Mesendoderm (in vitro differentiated cells): ENCODE results near the gene LRFN2.
A peak's percentile ranks its signal among the peaks of the same experiment; 100 is the strongest.

ENCODE experiments used
- DNase-seq: peaks from one replicate; pipeline ENCODE4 v3.0.0; 2013
- H2AK5ac ChIP-seq: 2 replicates; pipeline ENCODE4 v1.6.1; 2013; ENCODE audit warnings: low read length, inconsistent platforms
- H2BK120ac ChIP-seq: 2 replicates; pipeline ENCODE4 v1.6.1; 2013; ENCODE audit warnings: low read depth, mild to moderate bottlenecking, low read length, moderate library complexity, mixed read lengths
- H2BK15ac ChIP-seq: replicated peaks from 2 replicates; pipeline ENCODE4 v1.6.1; 2013; ENCODE audit warnings: low read depth, mild to moderate bottlenecking, moderate library complexity
- H2BK5ac ChIP-seq: 2 replicates; pipeline ENCODE4 v1.6.1; 2013; ENCODE audit warnings: low read length, inconsistent platforms
- H3K18ac ChIP-seq: 2 replicates; pipeline ENCODE4 v1.6.1; 2013; ENCODE audit warnings: mild to moderate bottlenecking, low read length, mixed read lengths
- H3K23ac ChIP-seq: one replicate; pipeline ENCODE4 v1.6.1; 2013; ENCODE audit warnings: low read length
- H3K27ac ChIP-seq: 2 replicates; pipeline ENCODE4 v1.5.1; 2013; ENCODE audit warnings: low read depth, mild to moderate bottlenecking, inconsistent platforms, low read length, moderate library complexity
- H3K27me3 ChIP-seq: 2 replicates; pipeline ENCODE4 v1.6.1; 2013; ENCODE audit warnings: low read length, control low read depth, mild to moderate bottlenecking, inconsistent platforms; ENCODE audit not compliant: insufficient read depth, poor library complexity
- H3K36me3 ChIP-seq: 2 replicates; pipeline ENCODE4 v1.6.1; 2013; ENCODE audit warnings: low read length, inconsistent platforms; ENCODE audit not compliant: control insufficient read depth, insufficient read depth
- H3K4ac ChIP-seq: one replicate; pipeline ENCODE4 v1.6.1; 2013; ENCODE audit warnings: low read depth, mild to moderate bottlenecking, low read length, moderate library complexity
- H3K4me1 ChIP-seq: 2 replicates; pipeline ENCODE4 v1.6.1; 2013; ENCODE audit warnings: low read depth, low read length, inconsistent platforms; ENCODE audit not compliant: control insufficient read depth
- H3K4me2 ChIP-seq: 2 replicates; pipeline ENCODE4 v1.6.1; 2013; ENCODE audit warnings: low read length
- H3K4me3 ChIP-seq: 2 replicates; pipeline ENCODE4 v1.5.1; 2013; ENCODE audit warnings: mild to moderate bottlenecking, low read length
- H3K56ac ChIP-seq: one replicate; pipeline ENCODE4 v1.6.1; 2013; ENCODE audit warnings: low read length
- H3K79me1 ChIP-seq: 2 replicates; pipeline ENCODE4 v1.6.1; 2013; ENCODE audit warnings: low read length, inconsistent platforms
- H3K79me2 ChIP-seq: 2 replicates; pipeline ENCODE4 v1.6.1; 2013; ENCODE audit warnings: mild to moderate bottlenecking, low read length; ENCODE audit not compliant: control insufficient read depth, insufficient read depth
- H3K9ac ChIP-seq: 2 replicates; pipeline ENCODE4 v1.6.1; 2013; ENCODE audit warnings: low read length, inconsistent platforms
- H4K5ac ChIP-seq: one replicate; pipeline ENCODE4 v1.6.1; 2013; ENCODE audit warnings: low read length
- H4K8ac ChIP-seq: one replicate; pipeline ENCODE4 v1.6.1; 2013; ENCODE audit warnings: low read depth, mild to moderate bottlenecking, control low read depth, low read length, moderate library complexity
- WGBS: extraction: QIAGEN DNeasy Blood & Tissue Kit; methylation state at CpG from one replicate; pipeline ENCODE4 v1.1.7; 2013; ENCODE audit warnings: low lambda C conversion rate, missing lambda C conversion rate; ENCODE audit not compliant: insufficient coverage; ENCODE audit errors: extremely low coverage; 5-methylcytosine and 5-hydroxymethylcytosine counted together

LRFN2 gene

GRCh38 chr6:40369042-40369441, 218.1 kb downstream of the LRFN2 start:
- Histone ChIP-seq H3K23ac (no peak overlapping the region), H3K4me1 (no peaks in the 10 kb centered on the region), H2BK120ac (no peak overlapping the region), H3K9ac (no peak overlapping the region), H2BK5ac (no peak overlapping the region), H3K79me1 (no peaks in the 10 kb centered on the region), H3K4me2 (no peak overlapping the region), H2AK5ac (no peak overlapping the region), H3K36me3 (no peaks in the 10 kb centered on the region), H3K4ac (no peak overlapping the region), H4K8ac (no peak overlapping the region), H3K18ac (no peak overlapping the region), H3K4me3 (no peak overlapping the region), H4K5ac (no peak overlapping the region), H2BK15ac (no peak overlapping the region), H3K79me2 (no peaks in the 10 kb centered on the region), H3K56ac (no peak overlapping the region), H3K27me3 (no peaks in the 10 kb centered on the region), H3K27ac (no peak overlapping the region)
- WGBS, result no CpG with 5 or more reads among the region's 2 CpGs
- DNase-seq, result no peak

- Histone ChIP-seq H2AK5ac (no peak overlapping the region), H3K23ac (no peak overlapping the region), H3K79me2 (no peaks in the 10 kb centered on the region), H3K4me3 (no peak overlapping the region), H2BK15ac (no peak overlapping the region), H4K5ac (no peak overlapping the region), H3K18ac (no peak overlapping the region), H3K56ac (no peak overlapping the region), H3K4me2 (no peak overlapping the region), H2BK5ac (no peak overlapping the region), H3K27ac (no peak overlapping the region), H2BK120ac (no peak overlapping the region), H3K4ac (no peak overlapping the region), H4K8ac (no peak overlapping the region), H3K9ac (no peak overlapping the region), H3K27me3 (no peaks in the 10 kb centered on the region), H3K79me1 (no peaks in the 10 kb centered on the region), H3K36me3 (no peaks in the 10 kb centered on the region), H3K4me1 (no peaks in the 10 kb centered on the region)
- no CpG with 5 or more reads among the region's 4 CpGs for WGBS
- DNase-seq, result no peak
These were observed 224.3 kb downstream of the LRFN2 start for GRCh38 chr6:40362859-40363258.

- Histone ChIP-seq H2BK15ac (no peak overlapping the region), H2BK120ac (no peak overlapping the region), H4K8ac (no peak overlapping the region), H3K4me1 (no peaks in the 10 kb centered on the region), H3K79me2 (no peaks in the 10 kb centered on the region), H3K56ac (no peak overlapping the region), H4K5ac (no peak overlapping the region), H3K4ac (no peak overlapping the region), H3K18ac (no peak overlapping the region), H3K27me3 (no peaks in the 10 kb centered on the region), H2BK5ac (no peak overlapping the region), H3K9ac (no peak overlapping the region), H3K4me3 (no peak overlapping the region), H3K27ac (no peak overlapping the region), H2AK5ac (no peak overlapping the region), H3K4me2 (no peak overlapping the region), H3K36me3 (no peaks in the 10 kb centered on the region), H3K79me1 (no peaks in the 10 kb centered on the region), H3K23ac (no peak overlapping the region)
- peak; percentile 95 for DNase-seq
- no CpG with 5 or more reads among the region's 2 CpGs for WGBS
These were observed 227.4 kb downstream of the LRFN2 start for GRCh38 chr6:40359808-40360207.

- peak; percentile 74 for DNase-seq
- Histone ChIP-seq H2BK5ac (no peak overlapping the region), H3K9ac (no peak overlapping the region), H3K4me1 (peaks cover 1% of the 10 kb centered on the region), H3K79me1 (no peaks in the 10 kb centered on the region), H3K18ac (no peak overlapping the region), H3K36me3 (no peaks in the 10 kb centered on the region), H3K4ac (no peak overlapping the region), H2AK5ac (no peak overlapping the region), H3K23ac (no peak overlapping the region), H2BK120ac (no peak overlapping the region), H4K8ac (no peak overlapping the region), H3K27ac (no peak overlapping the region), H3K56ac (no peak overlapping the region), H4K5ac (no peak overlapping the region), H3K4me2 (no peak overlapping the region), H3K79me2 (no peaks in the 10 kb centered on the region), H3K27me3 (no peaks in the 10 kb centered on the region), H3K4me3 (no peak overlapping the region), H2BK15ac (no peak overlapping the region)
- WGBS, result no CpG with 5 or more reads among the region's 6 CpGs
These were observed 228.4 kb downstream of the LRFN2 start for GRCh38 chr6:40358473-40359460.

GRCh38 chr6:40356242-40356910, 230.8 kb downstream of the LRFN2 start:
- Histone ChIP-seq H3K4ac (no peak overlapping the region), H2AK5ac (no peak overlapping the region), H3K79me2 (no peaks in the 10 kb centered on the region), H3K36me3 (no peaks in the 10 kb centered on the region), H2BK120ac (no peak overlapping the region), H3K18ac (no peak overlapping the region), H3K56ac (no peak overlapping the region), H3K9ac (no peak overlapping the region), H3K27ac (no peak overlapping the region), H4K8ac (no peak overlapping the region), H3K4me3 (no peak overlapping the region), H3K27me3 (no peaks in the 10 kb centered on the region), H2BK15ac (no peak overlapping the region), H4K5ac (no peak overlapping the region), H3K79me1 (no peaks in the 10 kb centered on the region), H3K4me1 (peaks cover 9% of the 10 kb centered on the region), H2BK5ac (no peak overlapping the region), H3K4me2 (no peak overlapping the region), H3K23ac (no peak overlapping the region)
- no CpG with 5 or more reads among the region's 2 CpGs for WGBS
- no peak for DNase-seq
